Measurements from ENCODE around the gene IPO13.
A peak's percentile ranks its signal among the peaks of the same experiment; 100 is the strongest.

IPO13 gene, protein sequence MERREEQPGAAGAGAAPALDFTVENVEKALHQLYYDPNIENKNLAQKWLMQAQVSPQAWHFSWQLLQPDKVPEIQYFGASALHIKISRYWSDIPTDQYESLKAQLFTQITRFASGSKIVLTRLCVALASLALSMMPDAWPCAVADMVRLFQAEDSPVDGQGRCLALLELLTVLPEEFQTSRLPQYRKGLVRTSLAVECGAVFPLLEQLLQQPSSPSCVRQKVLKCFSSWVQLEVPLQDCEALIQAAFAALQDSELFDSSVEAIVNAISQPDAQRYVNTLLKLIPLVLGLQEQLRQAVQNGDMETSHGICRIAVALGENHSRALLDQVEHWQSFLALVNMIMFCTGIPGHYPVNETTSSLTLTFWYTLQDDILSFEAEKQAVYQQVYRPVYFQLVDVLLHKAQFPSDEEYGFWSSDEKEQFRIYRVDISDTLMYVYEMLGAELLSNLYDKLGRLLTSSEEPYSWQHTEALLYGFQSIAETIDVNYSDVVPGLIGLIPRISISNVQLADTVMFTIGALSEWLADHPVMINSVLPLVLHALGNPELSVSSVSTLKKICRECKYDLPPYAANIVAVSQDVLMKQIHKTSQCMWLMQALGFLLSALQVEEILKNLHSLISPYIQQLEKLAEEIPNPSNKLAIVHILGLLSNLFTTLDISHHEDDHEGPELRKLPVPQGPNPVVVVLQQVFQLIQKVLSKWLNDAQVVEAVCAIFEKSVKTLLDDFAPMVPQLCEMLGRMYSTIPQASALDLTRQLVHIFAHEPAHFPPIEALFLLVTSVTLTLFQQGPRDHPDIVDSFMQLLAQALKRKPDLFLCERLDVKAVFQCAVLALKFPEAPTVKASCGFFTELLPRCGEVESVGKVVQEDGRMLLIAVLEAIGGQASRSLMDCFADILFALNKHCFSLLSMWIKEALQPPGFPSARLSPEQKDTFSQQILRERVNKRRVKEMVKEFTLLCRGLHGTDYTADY

GRCh38 chr1:43946236-43947060 is at the start of gene IPO13:
IPO13 (plus strand) TSS chr1:43946950; CDS start chr1:43947601, 651 bp downstream.
- DNase-seq (ENCODE audit: insufficient read length, low spot score) (peak; percentile 98), FAIRE-seq (peak; percentile 96)

DNA sequence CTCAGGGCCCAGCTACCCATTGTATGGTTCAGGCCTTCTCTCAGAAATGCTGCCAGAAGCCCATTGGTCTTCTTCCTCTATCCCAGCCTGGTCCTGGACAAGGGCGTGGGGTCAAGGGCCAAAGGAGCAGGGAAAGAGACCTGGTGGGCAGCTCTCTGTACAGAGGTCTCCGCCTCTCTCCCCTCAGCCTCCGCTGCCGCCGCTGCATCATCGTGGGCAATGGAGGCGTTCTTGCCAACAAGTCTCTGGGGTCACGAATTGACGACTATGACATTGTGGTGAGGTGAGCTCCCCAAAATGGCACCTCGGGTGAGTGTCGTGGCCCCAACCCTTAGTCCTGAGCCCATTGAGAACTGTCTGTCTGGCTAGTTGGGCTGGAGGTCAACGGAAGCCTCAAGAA is 47.8 kb upstream of the IPO13 start:
- DNase-seq (ENCODE audit: insufficient read length, low spot score) (no peak), FAIRE-seq (no peak)

DNA sequence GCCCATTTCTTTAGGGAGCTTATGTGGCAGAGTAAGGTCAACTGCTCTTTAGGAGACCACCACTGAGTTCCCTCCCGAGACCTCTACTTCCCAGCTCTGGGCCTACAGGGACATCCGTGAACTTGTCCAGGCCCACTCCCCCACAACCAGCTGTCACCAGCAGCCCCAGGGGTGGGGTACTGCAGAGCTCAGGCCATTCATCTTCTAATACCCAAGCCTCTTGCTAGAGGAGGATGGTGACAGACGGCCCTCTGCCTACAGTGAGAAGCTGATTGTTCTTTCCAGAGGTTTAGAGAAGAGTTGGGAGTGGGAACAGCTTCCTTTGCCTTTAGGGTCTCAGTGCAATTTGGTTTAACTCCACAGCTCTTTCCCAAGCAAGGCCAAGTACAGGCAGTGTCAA is 46.4 kb upstream of the IPO13 start:
- FAIRE-seq, result no peak
- no peak for DNase-seq (ENCODE audit: insufficient read length, low spot score)

GRCh38 chr1:43901196-43901961 is 45.4 kb upstream of the IPO13 start:
- FAIRE-seq (no peak), DNase-seq (ENCODE audit: insufficient read length, low spot score) (no peak)

- no peak for FAIRE-seq
Observed at GRCh38 chr1:43902058-43902831, 44.5 kb upstream of the IPO13 start.

DNA sequence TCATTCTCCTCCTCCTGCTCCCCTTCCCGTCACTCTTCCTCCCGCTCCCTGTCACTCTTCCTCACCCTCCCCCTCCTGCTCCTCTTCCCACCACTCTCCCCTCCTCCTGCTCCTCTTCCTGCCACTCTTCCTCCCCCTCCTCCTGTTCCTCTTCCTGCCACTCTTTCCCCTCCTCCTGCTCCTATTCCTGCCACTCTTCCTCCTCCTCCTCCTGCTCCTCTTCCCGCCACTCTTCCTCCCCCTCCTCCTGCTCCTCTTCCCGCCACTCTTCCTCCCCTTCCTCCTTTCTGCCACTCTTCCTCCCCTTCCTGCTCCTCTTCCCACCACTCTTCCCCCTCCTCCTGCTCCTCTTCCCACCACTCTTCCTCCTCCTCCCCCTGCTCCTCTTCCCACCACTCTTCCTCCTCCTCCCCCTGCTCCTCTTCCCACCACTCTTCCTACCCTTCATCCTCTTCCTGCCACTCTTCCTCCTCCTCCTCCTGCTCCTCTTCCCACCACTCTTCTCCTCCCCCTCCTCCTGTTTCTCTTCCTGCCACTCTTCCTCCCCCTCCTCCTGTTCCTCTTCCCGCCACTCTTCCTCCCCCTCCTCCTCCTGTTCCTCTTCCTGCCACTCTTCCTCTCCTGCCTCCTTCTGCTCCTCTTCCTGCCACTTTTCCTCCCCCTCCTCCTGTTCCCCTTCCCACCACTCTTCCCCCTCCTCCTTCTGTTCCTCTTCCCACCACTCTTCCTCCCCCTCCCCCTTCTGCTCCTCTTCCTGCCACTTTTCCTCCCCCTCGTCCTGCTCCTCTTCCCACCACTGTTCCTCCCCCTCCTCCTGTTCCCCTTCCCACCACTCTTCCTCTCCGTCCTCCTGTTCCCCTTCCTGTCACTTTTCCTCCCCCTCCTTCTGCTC is 41.8 kb upstream of the IPO13 start:
- DNase-seq (ENCODE audit: insufficient read length, low spot score), result no peak
- no peak for FAIRE-seq

More at GRCh38 chr1:43902058-43902831, 44.5 kb upstream of the IPO13 start:
- DNase-seq (ENCODE audit: insufficient read length, low spot score), result no peak

DNA sequence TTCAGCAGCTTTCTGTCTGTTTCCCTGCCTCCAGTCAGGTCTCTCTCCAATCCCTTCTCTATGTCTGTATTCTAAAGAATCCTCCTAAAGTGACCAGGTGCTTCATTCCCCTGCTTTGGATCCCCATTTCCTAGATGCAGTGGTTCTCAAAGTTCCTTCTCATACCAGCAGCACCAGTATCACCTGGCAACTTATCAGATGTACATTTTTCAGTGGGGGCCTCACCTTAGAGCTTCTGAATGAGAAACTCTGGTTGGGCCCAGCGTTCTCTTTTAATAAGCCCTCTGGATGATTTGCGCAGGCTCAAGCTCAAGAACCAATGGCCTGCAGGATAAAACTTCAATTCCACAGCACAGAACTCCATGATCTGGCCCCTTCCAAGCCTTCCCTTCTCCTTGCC is 38.5 kb upstream of the IPO13 start:
- DNase-seq (ENCODE audit: insufficient read length, low spot score) (no peak), FAIRE-seq (no peak)

GRCh38 chr1:43908858-43909257 is 37.9 kb upstream of the IPO13 start:
- FAIRE-seq, result no peak
- no peak for DNase-seq (ENCODE audit: insufficient read length, low spot score)

DNA sequence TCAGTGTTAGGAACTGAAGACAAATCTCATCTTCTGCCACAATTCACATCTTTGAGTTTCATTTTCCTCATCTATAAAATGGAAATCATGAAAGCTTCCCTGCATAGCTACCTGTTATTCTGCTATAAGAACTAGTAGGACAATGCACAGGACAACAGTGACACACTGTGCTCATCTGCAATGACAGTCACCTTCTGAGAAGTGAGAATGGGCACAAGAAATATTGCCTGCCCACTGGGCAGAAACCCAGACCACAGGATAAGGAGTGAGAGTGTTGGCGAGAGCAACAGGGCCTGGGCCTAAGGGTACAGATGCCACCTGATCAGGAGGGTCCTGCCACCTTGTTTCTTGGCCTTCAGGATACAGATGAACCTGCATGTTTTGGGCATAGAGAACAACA is 36.4 kb upstream of the IPO13 start:
- DNase-seq (ENCODE audit: insufficient read length, low spot score), result no peak
- no peak for FAIRE-seq

DNA sequence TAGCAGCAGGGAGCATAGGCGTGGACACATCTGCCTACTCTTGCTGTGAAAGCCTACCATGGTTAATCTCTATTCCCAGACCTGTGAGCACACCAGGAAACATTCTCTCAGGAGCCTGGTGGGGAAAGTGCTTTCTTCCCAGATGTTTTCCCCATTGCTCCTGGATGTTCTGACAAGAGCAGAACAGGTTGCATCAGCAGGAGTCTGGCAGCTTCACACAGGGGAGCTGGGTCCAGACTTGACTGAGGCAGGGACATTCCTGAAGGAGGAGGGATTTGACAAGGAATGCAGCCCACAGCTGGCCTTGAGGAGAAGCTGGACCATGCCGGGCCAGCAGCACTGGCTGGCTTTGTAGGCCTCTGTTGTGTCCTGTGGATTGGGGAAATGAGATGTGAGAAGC is 34.1 kb upstream of the IPO13 start:
- DNase-seq (ENCODE audit: insufficient read length, low spot score) (no peak), FAIRE-seq (no peak)

DNA sequence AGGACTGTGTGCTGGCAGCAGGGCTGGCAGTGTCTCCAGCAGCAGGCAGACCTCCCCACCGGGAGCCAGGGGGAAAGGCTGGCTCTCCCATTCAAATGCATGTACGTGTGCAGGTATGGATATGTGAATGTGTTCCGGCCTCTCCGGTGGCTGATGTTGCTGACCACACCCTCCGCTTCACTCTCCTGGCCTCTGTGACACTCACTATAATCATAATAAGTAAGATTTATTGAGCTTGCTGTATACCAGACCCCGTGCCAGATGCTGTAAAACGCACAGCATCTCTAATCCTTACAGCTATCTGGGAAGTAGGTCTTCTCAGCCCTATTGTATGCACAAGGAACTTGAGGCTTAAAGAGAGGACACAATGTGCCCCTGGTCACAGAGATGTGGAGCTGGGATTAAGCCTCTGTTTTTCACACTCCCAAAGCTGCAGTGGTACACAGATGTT is 33.7 kb upstream of the IPO13 start:
- FAIRE-seq (no peak), DNase-seq (ENCODE audit: insufficient read length, low spot score) (no peak)

- no peak for DNase-seq (ENCODE audit: insufficient read length, low spot score)
- no peak for FAIRE-seq
Observed at GRCh38 chr1:43913666-43914360, 32.9 kb upstream of the IPO13 start.

DNA sequence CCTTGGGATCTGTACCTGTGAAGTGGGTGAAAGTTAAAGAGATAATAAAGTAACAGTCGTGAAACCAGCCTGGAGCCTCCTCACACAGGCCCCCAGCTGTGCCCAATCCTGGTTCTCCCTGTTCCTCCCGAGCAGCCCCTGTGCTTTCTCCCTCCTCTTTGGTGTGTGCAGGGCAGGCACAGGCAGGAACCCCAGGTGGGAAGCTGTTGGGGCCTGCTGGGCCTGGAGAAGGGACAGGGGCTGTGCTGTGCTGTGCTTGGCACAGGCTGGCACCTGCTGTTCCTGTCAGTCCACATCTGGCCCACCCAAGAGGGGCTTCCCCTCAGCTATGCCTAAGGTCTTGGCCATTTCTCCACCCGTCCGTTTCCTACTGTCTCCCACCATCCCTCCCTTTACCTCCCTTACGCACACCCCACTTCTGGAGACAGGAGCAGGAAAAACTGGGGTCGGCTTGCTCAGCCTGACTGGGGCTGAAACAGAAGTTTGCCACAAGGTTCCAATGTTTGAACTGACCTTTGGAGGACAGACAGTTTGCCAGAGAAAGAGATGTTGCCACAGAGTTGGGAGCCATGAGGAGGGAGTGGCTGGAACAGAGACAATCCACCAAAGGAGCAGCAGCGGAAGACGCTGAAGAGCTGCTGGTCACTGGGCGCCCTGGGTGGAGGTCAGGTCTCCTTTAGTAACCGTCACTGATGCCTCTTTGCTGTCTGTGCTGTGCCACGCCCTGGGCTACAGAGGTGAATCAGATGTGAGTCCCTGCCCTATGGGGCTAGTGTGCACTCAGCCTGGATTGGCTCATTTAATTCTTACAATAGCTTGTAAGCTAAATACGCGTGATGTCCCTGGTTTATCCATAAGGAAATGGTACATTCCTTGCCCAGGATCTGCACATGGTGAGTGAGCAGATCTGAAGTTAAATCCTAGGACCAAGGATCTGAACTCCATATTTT is 31.9 kb upstream of the IPO13 start:
- FAIRE-seq, result no peak

GRCh38 chr1:43919906-43920305 is 26.8 kb upstream of the IPO13 start:
- DNase-seq (ENCODE audit: insufficient read length, low spot score) (no peak), FAIRE-seq (no peak)

More for the DNA sequence above, 31.9 kb upstream of the IPO13 start:
- no peak for DNase-seq (ENCODE audit: insufficient read length, low spot score)

- DNase-seq (ENCODE audit: insufficient read length, low spot score), result no peak
- FAIRE-seq, result no peak
Observed at GRCh38 chr1:43921022-43921421, 25.7 kb upstream of the IPO13 start.

DNA sequence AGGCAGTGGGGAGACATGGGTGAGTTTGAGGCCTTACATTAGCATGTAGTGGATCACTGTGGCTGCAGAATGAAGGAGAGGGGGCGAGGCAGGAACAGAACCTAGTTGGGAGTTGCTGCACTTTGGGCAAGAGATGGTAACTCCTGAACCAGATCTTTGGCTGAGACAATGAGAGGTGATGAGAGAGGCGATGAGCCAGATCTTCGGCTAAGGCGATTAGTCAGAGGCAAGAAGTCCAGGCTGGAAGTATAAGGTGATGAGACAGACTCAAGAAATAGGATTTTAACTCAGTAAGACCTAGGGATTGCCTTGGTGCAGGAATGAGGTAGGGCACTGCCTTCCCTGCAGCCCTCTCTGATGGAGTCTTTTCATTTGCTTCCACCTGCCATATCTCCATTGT is 22.2 kb upstream of the IPO13 start:
- FAIRE-seq, result no peak
- no peak for DNase-seq (ENCODE audit: insufficient read length, low spot score)
